IPS-NIHi7 (cell line): ENCODE data around the gene KRT79.

ENCODE experiments used
- DNase-seq: peaks from one replicate; pipeline ENCODE4 v3.0.0; 2012; ENCODE audit warnings: mixed read lengths; ENCODE audit errors: extremely low spot score

KRT79 gene

DNA sequence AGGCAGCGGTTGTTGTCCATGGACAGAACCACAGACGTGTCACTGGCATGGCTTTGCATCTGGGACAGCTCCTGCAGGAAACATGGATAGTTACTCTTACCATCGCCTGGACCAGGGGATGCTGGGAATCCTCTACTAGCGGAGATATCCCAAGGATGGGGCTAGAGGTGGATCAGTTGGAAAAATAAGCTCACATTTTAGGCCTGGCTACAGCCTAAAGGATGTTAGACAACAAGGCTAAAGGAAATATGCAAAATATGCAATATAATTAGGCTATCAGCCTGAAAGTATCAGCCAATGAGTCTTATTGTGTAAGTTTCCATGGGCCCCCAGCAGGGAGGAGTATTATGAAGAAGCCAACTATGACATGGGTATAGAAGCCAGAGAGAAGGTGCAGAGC, 61.9 kb downstream of the KRT79 start:
- DNase-seq = no peak

DNA sequence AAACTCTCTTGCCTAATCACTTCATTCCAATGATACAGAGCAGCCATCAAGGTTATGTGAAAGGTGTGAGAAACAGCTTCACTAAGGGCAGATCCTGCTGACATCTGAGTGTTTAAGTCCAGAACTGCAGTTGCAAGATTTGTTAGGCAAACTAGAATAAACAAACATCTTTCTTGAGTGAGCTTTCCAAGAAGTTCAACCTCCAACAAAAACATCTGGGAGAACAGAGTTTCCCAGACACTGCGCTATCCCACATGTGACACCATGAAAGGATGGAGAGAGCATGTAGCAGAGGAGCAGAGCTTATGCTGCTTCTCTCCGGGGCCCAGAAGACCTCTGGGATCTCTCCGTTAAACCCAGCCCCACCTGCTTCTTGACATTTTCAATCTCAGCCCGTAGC, 62.6 kb downstream of the KRT79 start:
- no peak for DNase-seq
